MCF 10A (cell line): ENCODE measurements around the gene MBD2. TPM values are rescaled to one million over a fixed set of nuclear protein-coding genes. Genes with fewer than 3 reads are reported as not detected.
A peak's percentile ranks its signal among the peaks of the same experiment; 100 is the strongest.

ENCODE experiments used
- BruUV-seq: library from RNA; stranded (reverse); fragments of 400-500 nt; replicated peaks from 2 replicates; lab custom pipeline; 2021; lab: Mats Ljungman, UMichigan
- CTCF ChIA-PET: fragments of 300-600 bp; sonication (Branson Sonifier 250); formaldehyde crosslinking; extraction: SDS; loops from one replicate; lab custom pipeline; 2021; ENCODE audit warnings: antibody characterized with exemption, inconsistent platforms; lab: Yijun Ruan, JAX
- POLR2A ChIA-PET: fragments of 300-600, 350-650 bp; sonication (Branson Sonifier 250); formaldehyde crosslinking; extraction: SDS; loops from one replicate; lab custom pipeline; 2020; ENCODE audit warnings: antibody characterized with exemption, inconsistent platforms; lab: Yijun Ruan, JAX
- DNase-seq: peaks from one replicate; pipeline ENCODE4 v3.0.0-alpha.2; 2018; ENCODE audit not compliant: unreplicated experiment
- H3K27ac Mint-ChIP-seq: one replicate; pipeline ENCODE4 v1.8.0; 2022; ENCODE audit warnings: mild to moderate bottlenecking, low read depth, mixed read lengths; ENCODE audit not compliant: unreplicated experiment
- H3K27me3 Mint-ChIP-seq: one replicate; pipeline ENCODE4 v1.8.0; 2022; ENCODE audit warnings: mixed read lengths; ENCODE audit not compliant: insufficient read depth, unreplicated experiment
- H3K36me3 Mint-ChIP-seq: one replicate; pipeline ENCODE4 v1.8.0; 2022; ENCODE audit warnings: mild to moderate bottlenecking, moderate library complexity, mixed read lengths; ENCODE audit not compliant: insufficient read depth, unreplicated experiment
- H3K4me1 Mint-ChIP-seq: one replicate; pipeline ENCODE4 v1.8.0; 2022; ENCODE audit warnings: mixed read lengths; ENCODE audit not compliant: insufficient read depth, unreplicated experiment
- H3K4me3 Mint-ChIP-seq: one replicate; pipeline ENCODE4 v1.8.0; 2022; ENCODE audit warnings: mild to moderate bottlenecking, moderate library complexity, mixed read lengths; ENCODE audit not compliant: unreplicated experiment
- H3K9me3 Mint-ChIP-seq: one replicate; pipeline ENCODE4 v1.8.0; 2022; ENCODE audit warnings: mixed read lengths; ENCODE audit not compliant: unreplicated experiment
- CTCF ChIP-seq: fragments of 200-600 bp; IDR thresholded peaks from one replicate; pipeline ENCODE4 v1.8.0; 2022; ENCODE audit warnings: antibody characterized with exemption, mild to moderate bottlenecking; ENCODE audit not compliant: unreplicated experiment
- intact Hi-C: fragments of 100-400 bp; cut with micrococcal nuclease; formaldehyde crosslinking; loops from 2 replicates; pipeline ENCODE4 v1.14.1; 2022
- total RNA-seq: library from RNA; stranded (reverse); gene quantifications from 2 replicates; pipeline ENCODE4 v1.2.3, GENCODE V29; 2022

MBD2 gene
- total RNA-seq, 1 experiment from 2014 or later = 179 TPM

GRCh38 chr18:54162431-54162830 lies 62.0 kb downstream of the MBD2 start:
- no peak for TF ChIP-seq CTCF
- no TSS peak for BruUV-seq
- no peaks in the 10 kb centered on the region for H3K27me3 Mint-ChIP-seq
- POLR2A ChIA-PET = interaction anchor here (0.7 to 2.2 kb wide), 4 partner anchors 9 to 60 kb away, joined by 3 to 6 read pairs (median 4); no protein-coding TSS in a partner anchor
- peak overlapping the region; percentile 23 for H3K27ac Mint-ChIP-seq
- CTCF ChIA-PET = interaction anchor here (1.3 kb wide), 1 partner anchor 61 kb away, joined by 4 read pairs; no protein-coding TSS in a partner anchor
- intact Hi-C loops = no loop called here
- peaks cover 72% of the 10 kb centered on the region for H3K36me3 Mint-ChIP-seq
- H3K4me1 Mint-ChIP-seq = peaks cover 27% of the 10 kb centered on the region
- DNase-seq = peak; percentile 37
- H3K9me3 Mint-ChIP-seq = no peaks in the 10 kb centered on the region
- H3K4me3 Mint-ChIP-seq = no peak overlapping the region

- Mint-ChIP-seq H3K27ac (peak overlapping the region; percentile 23), H3K9me3 (no peaks in the 10 kb centered on the region), H3K27me3 (no peaks in the 10 kb centered on the region), H3K4me3 (no peak overlapping the region), H3K36me3 (peaks cover 71% of the 10 kb centered on the region), H3K4me1 (peaks cover 27% of the 10 kb centered on the region)
- TF ChIP-seq CTCF = no peak
- POLR2A ChIA-PET = interaction anchor here (0.7 to 2.2 kb wide), 5 partner anchors 9 to 105 kb away, joined by 3 to 6 read pairs (median 6); no protein-coding TSS in a partner anchor
- intact Hi-C loops = no loop called here
- BruUV-seq = no TSS peak
- CTCF ChIA-PET = interaction anchor here (1.3 kb wide), 1 partner anchor 62 kb away, joined by 4 read pairs; no protein-coding TSS in a partner anchor
- DNase-seq = no peak
These were observed 63.2 kb downstream of the MBD2 start for GRCh38 chr18:54161267-54161666.

GRCh38 chr18:54159906-54160305 lies 64.6 kb downstream of the MBD2 start:
- ChIA-PET CTCF (interaction anchor here (0.6 to 1.0 kb wide), 4 partner anchors 8 to 409 kb away, joined by 3 to 4 read pairs (median 3); no protein-coding TSS in a partner anchor), POLR2A (interaction anchor here (0.7 to 2.1 kb wide), 3 partner anchors 10 kb away, joined by 3 to 6 read pairs (median 4); no protein-coding TSS in a partner anchor)
- Mint-ChIP-seq H3K36me3 (peaks cover 79% of the 10 kb centered on the region), H3K27ac (peak overlapping the region; percentile 43), H3K27me3 (no peaks in the 10 kb centered on the region), H3K4me3 (no peak overlapping the region), H3K4me1 (peaks cover 27% of the 10 kb centered on the region), H3K9me3 (no peaks in the 10 kb centered on the region)
- TF ChIP-seq CTCF = no peak
- intact Hi-C loops = loop anchor here (5.0 kb wide), 1 partner anchor 197 kb away; the partner anchor contains the start of genes C18orf54 and STARD6
- no TSS peak for BruUV-seq
- no peak for DNase-seq

GRCh38 chr18:54157646-54158385 lies 66.7 kb downstream of the MBD2 start:
- TF ChIP-seq CTCF = no peak
- H3K9me3 Mint-ChIP-seq = peaks cover 4% of the 10 kb centered on the region
- no TSS peak for BruUV-seq
- no peaks in the 10 kb centered on the region for H3K27me3 Mint-ChIP-seq
- intact Hi-C loops = loop anchor here (5.0 kb wide), 1 partner anchor 199 kb away; the partner anchor contains the start of genes C18orf54 and STARD6
- H3K36me3 Mint-ChIP-seq = peaks cover 81% of the 10 kb centered on the region
- no peak for DNase-seq
- ChIA-PET CTCF (no interaction called here), POLR2A (no interaction called here)
- H3K4me1 Mint-ChIP-seq = peaks cover 24% of the 10 kb centered on the region
- no peak overlapping the region for H3K4me3 Mint-ChIP-seq
- H3K27ac Mint-ChIP-seq = peak overlapping the region; percentile 43
